Measurements from ENCODE around the gene MRPL9.

Gene MRPL9

DNA sequence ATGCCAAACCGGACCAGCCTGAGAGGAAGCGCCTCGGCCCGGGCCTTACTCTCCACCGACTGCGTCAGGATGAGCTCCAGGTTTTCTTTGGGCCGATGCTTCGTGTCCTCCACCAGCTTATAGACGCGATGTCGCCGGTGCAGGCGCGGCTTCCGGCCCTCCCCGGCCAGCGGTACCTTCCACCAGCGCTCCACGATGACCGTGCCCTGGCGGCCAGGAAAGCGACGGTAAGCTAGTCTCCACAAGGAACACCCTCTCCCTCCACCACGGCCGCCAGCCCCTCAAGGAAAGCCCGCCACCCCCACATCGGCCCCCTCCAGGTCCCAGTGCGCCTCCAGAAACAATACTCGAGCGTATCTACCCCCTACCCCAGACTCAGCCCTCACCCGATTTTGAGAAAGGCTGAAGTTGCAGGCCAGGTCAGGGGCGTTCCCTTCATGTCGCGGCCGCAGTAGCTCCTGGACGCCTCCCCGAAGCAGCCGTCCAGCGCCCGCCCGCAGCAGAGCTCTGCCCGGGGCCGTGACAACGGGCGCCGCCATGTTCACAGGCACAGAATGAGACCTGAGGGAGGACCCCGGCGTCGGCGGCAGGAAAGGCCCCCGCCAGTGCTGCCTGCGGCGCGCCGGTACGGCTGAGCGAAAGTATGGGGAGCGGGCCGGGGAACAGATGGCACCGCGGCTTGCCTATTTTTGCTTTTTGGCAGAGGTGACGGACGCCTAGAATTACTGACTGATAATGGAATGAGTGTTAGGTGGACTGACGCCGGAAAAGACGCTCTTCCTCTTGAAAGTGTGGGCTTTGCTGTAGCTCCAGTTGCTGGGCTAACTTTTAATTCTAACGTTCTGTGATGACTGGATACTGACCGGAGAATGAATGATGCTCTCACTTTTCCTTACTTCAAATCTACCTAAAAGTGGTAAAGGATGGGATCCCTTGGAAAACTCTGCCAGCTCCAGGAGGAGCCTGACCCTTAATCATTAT, at the start of gene MRPL9:
MRPL9 (minus strand) TSS at position 556 of the 981 bp plus-strand sequence; CDS start at position 539, 17 bp downstream.
- DNase-seq (ENCODE audit: low spot score), result peak; percentile 96

DNA sequence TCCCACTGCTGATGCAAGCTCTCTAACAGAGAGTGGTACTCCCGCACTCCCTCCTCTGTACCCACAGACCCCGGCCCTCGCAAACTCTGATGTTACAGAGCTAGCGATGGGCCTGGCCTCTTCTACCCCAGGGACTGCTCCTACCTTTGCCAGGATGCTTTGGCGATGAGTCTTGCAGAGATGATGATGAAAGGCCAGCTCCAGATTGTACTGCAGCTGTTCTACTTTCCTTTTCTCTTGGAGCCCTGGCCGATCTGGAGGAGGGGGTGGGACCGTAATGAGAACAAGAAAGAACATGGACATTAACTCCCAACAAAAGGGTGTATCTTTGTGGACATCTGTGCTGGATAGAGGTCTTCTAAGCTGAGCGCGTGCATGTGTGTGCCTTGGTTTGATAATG, 47.9 kb upstream of the MRPL9 start:
- no peak for DNase-seq (ENCODE audit: low spot score)

DNA sequence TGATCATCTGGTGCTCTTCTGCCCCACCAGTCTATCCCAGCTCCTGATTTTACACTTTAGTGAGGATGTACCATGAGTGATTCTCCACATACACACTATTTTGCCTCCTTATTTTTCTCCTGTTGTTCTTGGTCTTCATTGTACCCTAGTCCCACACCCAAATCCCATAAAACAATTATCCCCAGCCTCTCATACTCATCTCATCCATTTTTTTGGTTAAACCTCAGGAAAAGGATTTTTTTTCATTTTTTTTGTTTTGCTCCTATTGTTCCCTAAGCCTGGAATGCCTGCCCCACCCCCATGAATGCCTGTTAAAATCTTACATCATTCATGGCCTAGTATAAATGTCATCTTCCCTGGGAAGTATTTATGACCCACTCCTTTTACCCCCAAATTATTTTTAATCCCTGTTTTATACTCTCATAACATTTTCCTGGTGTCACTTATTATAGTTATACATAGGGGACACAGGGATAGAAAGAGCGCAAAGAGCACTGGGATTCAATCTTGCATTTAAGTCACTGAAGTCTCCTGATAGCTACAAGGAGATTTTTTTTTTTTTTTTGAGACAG, 46.8 kb upstream of the MRPL9 start:
- DNase-seq (ENCODE audit: low spot score), result no peak

DNA sequence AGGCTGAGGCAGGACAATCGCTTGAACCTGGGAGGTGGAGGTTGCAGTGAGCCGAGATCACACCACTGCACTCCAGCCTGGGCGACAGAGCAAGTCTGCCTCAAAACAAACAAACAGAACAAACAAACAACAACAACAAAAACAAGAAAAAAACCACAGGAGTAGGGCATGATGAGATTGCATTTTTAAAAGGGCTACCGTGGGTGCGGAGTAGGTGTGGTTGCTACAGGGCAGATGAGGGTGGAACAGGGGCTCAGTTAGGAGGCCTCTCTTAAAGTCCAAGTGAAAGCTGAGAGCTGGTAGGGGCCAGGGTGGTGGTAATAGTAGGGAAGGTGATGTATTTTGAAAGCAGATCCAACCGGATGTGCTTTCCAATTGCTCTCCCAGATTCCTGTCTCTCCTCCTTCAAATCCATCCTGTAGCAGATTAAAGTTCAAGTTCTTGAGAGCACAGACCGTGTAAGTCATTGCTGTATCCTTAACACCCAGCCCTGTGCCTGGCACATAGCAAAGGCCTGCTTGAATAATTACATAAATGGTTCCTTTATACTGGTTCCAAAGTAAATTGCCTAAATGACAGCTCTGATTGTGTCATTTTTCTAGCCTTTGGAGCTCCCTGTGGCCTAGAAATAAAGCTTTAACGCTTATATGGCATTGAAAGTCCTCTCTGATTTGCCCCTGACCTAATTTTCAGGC, 46.1 kb upstream of the MRPL9 start:
- DNase-seq (ENCODE audit: low spot score), result no peak

DNA sequence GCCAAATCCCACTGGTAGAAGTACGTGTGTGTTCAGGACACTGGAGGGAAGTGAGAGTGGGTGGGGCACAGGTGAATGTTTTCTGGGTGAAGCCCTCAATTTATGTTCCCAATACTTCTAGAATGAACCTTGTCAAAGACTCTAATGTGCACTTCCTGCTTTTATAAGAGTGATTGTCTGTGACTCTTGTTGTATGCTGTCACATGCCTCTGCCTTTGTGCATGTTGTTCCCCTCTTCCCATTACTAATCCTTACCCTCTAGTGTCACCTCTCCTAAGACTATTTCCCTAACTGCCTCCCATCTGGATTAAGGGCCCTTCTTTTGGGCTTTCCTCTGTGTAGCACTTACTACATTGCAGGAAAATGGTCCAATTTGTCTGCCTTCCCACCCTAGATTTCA, 44.5 kb upstream of the MRPL9 start:
- DNase-seq (ENCODE audit: low spot score), result no peak

DNA sequence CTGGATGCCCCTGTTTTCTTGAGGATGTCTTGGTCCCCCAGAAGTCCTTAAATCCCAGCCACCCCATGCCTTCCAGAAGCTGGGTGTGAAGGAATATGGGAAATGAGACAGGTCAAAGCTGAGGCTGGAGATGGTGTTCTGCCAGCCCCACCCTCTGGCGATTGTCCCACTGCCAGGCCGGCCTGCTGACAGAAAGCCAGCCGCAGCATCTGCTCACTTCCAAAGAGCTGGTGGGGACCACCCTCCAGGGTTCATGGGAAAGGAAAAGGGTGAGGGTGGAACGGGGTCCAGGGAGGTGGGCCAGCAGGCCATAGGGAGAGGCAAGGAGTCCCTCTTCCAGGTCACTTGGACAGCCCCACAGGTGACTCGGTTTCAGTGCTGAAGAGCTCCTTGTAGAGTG, 43.8 kb upstream of the MRPL9 start:
- DNase-seq (ENCODE audit: low spot score), result no peak

DNA sequence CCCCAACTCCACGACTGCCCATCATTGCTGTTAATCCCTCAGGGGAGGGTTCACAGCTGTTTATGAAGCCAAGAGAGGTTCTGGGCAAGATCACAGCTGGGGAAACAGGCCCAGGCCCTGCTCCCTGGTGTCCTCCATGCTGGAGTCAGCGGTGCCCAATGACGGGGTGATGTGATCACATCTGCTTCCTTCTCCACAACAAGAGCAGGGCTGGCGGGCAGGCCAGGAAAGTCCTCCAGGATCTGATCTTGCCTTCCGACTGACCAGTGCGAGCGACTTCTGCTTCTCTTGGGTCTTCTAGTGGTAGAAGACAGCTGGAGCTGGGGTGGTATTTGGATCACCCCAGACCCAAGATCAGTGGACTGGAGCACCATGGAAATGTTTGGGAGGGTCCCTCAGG, 42.9 kb upstream of the MRPL9 start:
- no peak for DNase-seq (ENCODE audit: low spot score)

DNA sequence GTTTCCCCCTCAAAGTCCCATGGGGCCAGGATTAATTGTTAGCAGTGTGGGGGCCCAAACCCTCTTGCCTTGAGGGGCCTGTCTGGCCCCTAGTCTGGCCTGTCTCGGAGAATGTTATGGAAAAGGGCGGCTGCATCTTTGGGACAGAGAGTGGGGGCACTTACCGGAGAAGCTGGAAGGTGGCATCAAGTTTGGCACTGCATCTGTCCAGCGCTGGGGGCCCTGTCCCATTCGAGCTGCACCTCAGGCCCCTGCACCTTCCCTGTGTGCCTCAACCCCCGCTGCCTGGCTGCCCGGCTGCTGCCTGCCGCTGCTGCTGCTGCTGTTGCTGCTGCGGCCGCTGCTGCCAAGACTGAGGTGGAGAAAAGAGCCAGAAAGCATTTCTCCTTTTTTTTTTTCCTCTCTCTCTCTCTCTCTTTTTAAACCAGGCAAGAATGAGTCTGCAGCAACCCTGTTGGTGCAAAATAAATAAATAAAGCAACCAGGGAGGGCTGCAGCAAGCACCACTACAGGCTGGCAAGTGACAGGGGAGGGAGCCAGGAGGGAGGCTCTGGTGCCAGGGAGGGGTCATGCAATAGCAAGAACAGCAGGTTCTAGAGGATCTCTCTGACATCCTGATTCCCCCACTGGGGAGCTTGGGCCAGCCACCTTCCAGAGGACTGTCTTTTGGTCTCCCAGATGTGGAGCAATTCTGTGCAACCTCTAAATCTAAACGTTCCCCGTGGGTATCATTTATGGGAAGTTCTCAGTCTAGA, 41.9 kb upstream of the MRPL9 start, which contains the start of gene LINGO4:
LINGO4 (minus strand) TSS at position 354 of the 755 bp plus-strand sequence. CDS start 2,715 bp downstream, outside the sequence.
- no peak for DNase-seq (ENCODE audit: low spot score)

DNA sequence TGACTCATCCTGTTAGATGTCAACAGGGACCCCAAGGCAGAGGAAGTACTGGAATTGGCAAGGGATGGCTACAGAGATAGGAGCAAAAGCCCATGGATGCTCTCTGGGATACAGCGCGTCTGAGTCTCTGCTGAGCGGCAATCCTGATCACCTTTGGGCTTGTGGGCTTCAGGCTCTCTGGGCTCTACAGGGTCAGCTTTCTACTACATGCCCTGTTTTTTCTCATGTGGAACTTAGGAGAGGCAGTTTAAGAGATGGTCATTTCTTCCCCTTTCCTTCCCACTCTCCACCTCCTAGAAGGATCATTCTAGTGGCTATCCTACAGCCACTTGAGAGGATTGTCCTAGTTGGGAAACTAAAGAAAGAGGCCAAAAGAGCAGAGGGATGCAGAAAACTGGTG, 40.6 kb upstream of the MRPL9 start:
- no peak for DNase-seq (ENCODE audit: low spot score)

DNA sequence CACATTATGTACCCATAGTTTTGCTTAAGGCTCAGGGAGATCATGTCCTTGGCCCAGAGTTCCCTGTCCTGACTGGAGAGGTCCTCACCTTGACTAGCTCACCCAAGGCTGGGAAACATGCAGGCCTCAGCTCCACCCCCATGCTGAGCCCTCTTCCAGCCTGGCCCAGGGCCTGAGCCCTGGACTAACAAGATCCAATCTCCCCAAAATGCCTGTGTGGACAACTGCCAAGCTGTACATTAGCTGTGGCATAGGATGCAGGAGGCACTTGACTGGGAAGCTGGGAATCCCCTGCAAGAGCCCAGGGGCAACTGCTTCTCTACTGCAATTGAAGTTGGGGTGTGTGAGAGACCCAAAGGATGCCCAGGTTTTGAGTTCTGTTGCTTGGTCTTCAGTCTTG, 39.9 kb upstream of the MRPL9 start:
- DNase-seq (ENCODE audit: low spot score), result no peak

DNA sequence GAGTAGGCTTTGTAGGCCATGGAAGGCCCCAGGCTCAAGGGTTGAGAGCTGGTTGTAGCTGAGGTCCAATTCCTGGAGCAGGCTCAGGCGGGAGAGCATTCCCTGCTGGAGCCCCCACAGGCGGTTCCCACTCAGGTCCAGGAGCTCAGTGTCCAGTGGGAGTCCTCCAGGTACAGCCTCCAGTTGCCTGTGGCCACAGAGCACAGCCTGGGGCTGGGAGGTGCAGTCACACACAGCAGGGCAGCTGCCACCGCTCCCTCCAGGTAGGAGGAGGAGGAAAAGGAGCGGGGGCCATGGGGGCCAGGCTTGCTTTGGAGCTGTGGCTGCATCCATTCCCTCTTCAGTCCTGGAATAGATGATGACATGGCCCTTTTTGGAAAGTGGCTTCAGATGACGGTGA, 39.1 kb upstream of the MRPL9 start:
- DNase-seq (ENCODE audit: low spot score), result no peak

DNA sequence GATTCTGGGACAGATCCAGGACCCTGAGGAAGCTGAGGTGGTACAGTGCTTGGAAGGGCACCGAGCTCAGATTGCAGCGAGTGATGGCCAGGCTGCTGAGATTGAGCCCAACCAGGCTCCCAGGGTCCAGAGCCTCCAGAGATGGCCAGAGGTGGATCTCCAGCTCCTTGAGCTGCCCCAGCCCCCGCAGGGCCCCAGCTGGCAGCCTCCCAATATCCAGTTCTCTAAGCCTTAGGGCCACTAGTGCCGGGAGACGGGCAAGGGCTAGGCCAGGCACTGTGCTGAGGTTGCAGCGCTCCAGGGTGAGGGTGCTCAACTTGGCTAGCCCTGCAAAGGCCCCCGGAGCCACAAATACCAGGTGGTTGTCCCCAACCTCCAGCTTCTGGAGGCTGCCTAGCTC, 38.5 kb upstream of the MRPL9 start:
- no peak for DNase-seq (ENCODE audit: low spot score)

DNA sequence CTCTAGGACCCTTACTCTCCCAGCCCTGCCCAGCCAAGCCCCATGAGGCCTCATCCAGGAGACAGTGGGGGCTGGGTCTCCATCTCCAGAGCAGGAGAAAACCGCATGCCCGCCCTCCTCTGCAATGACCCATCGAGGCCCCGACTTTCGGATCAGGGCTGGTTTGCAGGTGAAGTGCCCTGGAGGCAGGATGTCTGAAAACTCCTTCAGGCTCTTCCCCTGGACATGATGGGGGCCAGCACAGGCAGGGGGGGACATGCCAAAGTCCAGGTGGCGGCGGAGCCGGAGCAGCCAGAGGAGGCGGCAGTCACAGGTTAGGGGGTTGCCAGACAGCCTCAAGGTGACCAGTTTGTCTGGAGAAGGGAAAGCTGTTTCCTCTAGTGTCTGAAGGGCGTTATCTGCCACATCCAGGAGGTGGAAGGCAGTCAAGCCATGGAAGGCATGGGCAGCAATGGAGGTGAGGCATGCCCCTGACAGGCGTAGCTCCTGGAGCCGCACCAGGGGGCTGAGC, 38.1 kb upstream of the MRPL9 start:
- no peak for DNase-seq (ENCODE audit: low spot score)

DNA sequence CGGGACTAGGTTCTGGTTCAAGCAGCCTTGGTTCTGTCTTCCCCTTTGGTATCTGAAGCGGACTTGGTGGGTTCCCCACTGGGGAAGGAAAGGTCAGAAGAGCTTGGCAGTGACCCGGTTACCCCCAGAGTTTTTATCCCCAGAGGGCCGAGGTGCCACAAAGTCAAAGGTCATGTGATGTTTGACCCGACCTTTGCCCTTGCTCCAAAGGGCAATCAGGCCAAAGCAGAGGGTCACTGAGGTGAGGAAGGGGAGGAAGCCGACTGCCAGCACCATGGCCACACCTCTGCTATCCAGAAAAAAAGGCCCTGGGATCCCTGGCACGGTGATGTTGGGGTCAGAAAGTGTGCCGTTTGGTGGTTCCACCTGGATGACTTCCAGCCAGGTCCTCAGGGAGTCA, 37.5 kb upstream of the MRPL9 start:
- DNase-seq (ENCODE audit: low spot score), result no peak

DNA sequence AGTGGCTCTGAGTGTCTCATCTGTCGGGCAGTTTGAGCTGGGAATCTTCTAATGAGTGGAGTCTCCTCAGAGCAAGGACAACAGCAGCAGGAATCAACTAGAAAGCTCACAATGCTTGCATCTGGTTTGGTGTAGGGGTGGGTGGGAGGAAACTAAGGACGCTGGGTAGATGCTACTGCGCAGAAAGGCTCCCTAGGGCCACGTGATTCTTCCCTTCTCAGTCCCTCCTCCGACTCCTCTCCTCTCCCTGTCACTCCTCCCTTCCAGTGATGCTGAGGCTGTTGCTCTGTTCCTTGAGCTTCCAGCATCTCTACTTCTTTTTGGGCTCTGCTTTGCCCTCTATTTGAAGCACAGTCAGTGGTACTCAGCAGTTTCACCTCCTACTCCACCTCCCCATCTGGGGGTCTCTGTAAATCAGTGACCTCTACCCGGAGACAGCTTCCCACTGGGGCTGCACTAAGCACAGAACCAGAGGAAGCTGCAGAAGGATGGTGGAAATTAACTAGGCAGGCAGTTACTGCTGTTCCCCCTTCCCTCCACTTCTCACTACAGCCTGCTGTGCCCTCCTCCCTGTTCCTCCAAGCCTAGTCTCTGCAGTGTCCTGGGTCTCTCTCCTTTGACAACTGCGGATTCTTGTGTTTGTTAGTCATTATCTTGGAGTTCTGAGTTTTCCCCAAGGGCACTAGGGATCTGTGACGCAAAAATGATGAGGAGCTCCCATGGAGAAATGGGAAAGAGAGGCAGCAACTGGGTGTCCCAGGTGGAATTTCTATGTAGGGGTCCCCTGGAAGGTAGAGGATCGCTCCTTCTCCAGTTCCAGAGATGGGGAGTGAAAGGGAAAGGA, 36.1 kb upstream of the MRPL9 start:
- DNase-seq (ENCODE audit: low spot score), result no peak

DNA sequence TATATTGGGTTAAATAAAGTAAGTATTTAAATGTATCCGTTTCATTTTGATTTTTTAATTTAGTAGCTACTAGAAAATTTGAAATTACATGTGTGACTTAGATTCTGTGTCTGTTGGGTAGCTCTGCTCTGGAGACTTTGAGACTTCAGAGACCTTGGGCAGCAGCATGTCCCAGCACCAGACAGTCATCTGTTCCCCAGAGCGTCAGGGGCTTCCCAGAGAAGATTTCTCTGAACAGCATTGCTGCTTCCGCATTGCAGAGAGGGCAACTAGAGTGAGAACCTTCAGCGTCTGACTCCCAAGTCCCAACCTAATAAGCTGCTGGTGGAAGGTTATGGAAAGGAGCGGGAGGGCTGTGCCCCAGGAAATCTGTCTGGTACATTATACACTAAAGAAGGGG, 35.3 kb upstream of the MRPL9 start:
- no peak for DNase-seq (ENCODE audit: low spot score)

DNA sequence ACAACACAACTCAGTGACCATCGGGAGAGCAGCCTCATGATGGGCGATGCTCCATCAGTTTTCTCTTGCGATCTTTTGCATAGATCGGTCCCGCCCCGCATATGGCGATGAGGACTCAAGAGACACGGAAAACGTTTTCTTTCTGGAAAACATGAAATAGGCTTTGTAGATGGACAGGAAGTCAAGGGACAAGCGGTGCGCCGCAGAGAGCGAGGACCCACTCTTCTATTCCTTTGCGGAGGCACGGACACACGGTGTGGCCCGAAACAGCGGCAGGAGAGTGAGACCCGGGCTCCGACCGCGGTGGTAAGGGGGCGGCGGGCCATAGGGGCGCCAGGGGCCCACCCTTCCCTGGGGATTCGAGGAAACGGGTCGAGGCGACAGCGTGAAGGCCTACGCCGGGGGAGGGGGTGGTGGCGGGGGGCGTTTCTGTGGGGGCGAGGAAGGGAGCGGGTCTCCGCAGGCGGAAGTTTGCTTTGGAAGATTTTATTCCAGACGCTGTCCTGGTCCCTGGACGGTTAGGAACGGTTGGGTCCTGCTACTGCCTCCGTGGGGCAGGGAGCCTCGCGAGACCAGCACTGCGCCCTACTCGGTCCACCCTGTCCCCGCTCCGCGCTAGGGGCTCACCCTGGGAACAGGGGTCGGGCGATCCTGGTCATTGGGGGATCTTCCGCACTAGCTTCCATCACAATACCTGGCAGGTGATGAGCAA, 27.8 kb upstream of the MRPL9 start:
- peak; percentile 43 for DNase-seq (ENCODE audit: low spot score)

DNA sequence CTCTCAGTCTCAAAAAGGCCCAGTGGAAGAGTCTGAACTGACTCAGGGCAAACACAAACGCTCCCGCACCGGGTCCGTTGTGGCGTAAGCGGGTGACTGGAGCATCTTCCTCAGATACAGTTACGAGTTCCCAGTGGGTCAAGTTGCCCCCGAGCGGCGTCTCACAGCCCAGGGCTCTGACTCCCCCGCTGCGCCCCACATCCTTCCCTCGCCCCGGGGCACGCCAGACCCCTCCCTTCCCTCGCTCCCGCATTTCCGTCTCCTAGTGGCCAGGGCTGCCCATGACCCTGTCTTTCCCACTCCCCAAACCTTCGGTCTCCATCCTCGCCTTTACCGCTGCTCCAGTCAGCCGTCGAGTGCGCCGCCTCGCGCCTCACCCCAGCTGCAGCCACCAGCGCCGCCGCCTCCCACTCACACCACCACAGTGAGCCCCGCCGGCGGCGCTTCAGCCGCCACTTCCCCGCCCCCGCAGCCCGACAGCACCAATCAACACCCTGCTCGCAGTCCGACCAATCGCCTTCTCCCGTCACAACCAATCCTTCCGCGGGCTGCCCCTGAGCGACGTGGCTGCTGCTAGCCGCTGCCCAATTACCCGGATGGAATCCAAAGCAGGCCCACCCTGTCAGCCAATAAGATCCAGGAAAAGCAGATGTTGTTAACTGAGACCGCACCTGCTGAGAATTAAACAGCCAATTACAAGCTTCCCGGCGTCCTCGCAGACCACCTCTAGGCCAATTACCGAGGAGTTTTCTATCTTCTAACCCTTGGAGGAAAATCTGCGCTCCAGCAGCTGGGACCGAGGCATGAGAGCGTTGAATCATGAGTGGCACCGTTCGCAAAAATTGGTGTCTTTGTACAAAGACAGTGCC, 27.0 kb upstream of the MRPL9 start, which contains the start of gene TDRKH:
TDRKH (minus strand) TSS at position 430 of the 869 bp plus-strand sequence. CDS start 7,478 bp downstream, outside the sequence.
- peak; percentile 100 for DNase-seq (ENCODE audit: low spot score)

DNA sequence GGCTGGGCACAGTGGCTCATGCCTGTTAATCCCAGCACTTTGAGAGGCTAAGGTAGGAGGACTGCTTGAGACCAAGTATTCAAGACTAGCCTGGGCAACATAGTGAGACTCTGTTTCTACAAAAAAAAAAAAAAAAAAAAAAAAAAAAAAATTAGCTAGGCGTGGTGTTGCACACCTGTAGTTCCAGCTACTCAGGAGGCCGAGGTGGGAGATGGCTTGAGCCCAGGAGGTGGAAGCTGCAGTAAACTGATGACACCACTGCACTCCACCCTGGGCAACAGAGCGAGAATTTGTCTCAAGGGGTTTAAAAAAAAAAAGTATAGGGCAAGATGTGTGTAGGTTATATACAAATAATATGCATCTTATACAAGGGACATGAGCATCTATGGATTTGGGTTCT, 24.4 kb upstream of the MRPL9 start:
- DNase-seq (ENCODE audit: low spot score), result no peak

Measured in AG08395 (cell line).